HepG2 (cell line): ENCODE data around the gene TXNDC11. TPM values are rescaled to one million over a fixed set of nuclear protein-coding genes. Genes with fewer than 3 reads are reported as not detected.

Experiments
- GMEB2 ChIP-seq: IDR thresholded peaks from 2 replicates; pipeline ENCODE4 v1.6.1; 2016; ENCODE audit warnings: missing biosample characterization, missing genetic modification reagents, low read depth
- HOXA5 ChIP-seq: sonication (generic); formaldehyde crosslinking; IDR thresholded peaks from 2 replicates; pipeline ENCODE4 v1.4.0; 2020; ENCODE audit warnings: missing genetic modification reagents
- NONO ChIP-seq, 2 experiments: fragments of 450-650 bp in 1 of 2; sonication (generic) in 1 of 2; formaldehyde crosslinking in 1 of 2; IDR thresholded peaks in 1 of 2; conservative IDR thresholded peaks in 1 of 2; 2 replicates each; pipeline versions ENCODE4 v1.6.1 to v1.8.0; 2017 to 2022; ENCODE audit warnings: mild to moderate bottlenecking in 1 of 2, missing genetic modification reagents in 1 of 2, moderate library complexity in 1 of 2
- PAX8 ChIP-seq: sonication (generic); formaldehyde crosslinking; IDR thresholded peaks from 2 replicates; pipeline ENCODE4 v1.8.0; 2022; ENCODE audit warnings: mild to moderate bottlenecking, missing genetic modification reagents, borderline replicate concordance
- RFX3 ChIP-seq: IDR thresholded peaks from 2 replicates; pipeline ENCODE4 v1.6.1; 2016; ENCODE audit warnings: missing biosample characterization, missing genetic modification reagents
- TFE3 ChIP-seq: IDR thresholded peaks from 2 replicates; pipeline ENCODE4 v1.6.1; 2016
- ZBTB44 ChIP-seq: sonication (generic); formaldehyde crosslinking; IDR thresholded peaks from 2 replicates; pipeline ENCODE4 v1.4.0; 2020; ENCODE audit warnings: missing genetic modification reagents
- ZNF235 ChIP-seq: sonication (generic); formaldehyde crosslinking; IDR thresholded peaks from 2 replicates; pipeline ENCODE4 v1.8.1; 2023; ENCODE audit warnings: mild to moderate bottlenecking, missing genetic modification reagents, borderline replicate concordance
- ZNF329 ChIP-seq: sonication (generic); formaldehyde crosslinking; IDR thresholded peaks from 2 replicates; pipeline ENCODE4 v1.9.0; 2021; ENCODE audit warnings: low read depth, mild to moderate bottlenecking, missing genetic modification reagents
- ZNF407 ChIP-seq: sonication (generic); formaldehyde crosslinking; IDR thresholded peaks from one replicate; pipeline ENCODE4 v1.5.1; 2020; ENCODE audit warnings: mild to moderate bottlenecking, missing genetic modification reagents; ENCODE audit errors: not compliant biosample characterization
- ZNF547 ChIP-seq: sonication (generic); formaldehyde crosslinking; IDR thresholded peaks from 2 replicates; pipeline ENCODE4 v1.5.1; 2020; ENCODE audit warnings: mild to moderate bottlenecking, missing genetic modification reagents
- ZNF614 ChIP-seq: IDR thresholded peaks from 2 replicates; pipeline ENCODE4 v1.6.1; 2018; ENCODE audit warnings: missing biosample characterization, missing genetic modification reagents, inconsistent platforms, borderline replicate concordance
- ZSCAN21 ChIP-seq: sonication (generic); formaldehyde crosslinking; IDR thresholded peaks from 2 replicates; pipeline ENCODE4 v1.8.0; 2022; ENCODE audit warnings: mild to moderate bottlenecking, missing genetic modification reagents, moderate library complexity, borderline replicate concordance
- polyA plus RNA-seq, 8 experiments: library from polyadenylated mRNA; depleted of rRNA in 3 of 8; stranded (reverse) in 7 of 8; unstranded in 1 of 8; fragments of >200 nt; fragmentation: Illumina TruSeq in 4 of 8; extraction: Trizol in 4 of 8; gene quantifications; 2 replicates each; pipeline versions ENCODE4 v1.2.1 to v1.2.3, GENCODE V29; 2011 to 2016; ENCODE audit warnings: low read depth in 4 of 8, missing spikeins in 1 of 8, mixed read lengths in 1 of 8; ENCODE audit not compliant: insufficient read depth in 1 of 8
- total RNA-seq, 5 experiments: library from RNA; depleted of rRNA; stranded (reverse); fragments of >200 nt; fragmentation: Illumina TruSeq; extraction: Trizol; gene quantifications; 2 replicates each; pipeline ENCODE4 v1.2.3, GENCODE V29; 2016; ENCODE audit warnings: low read depth in 1 of 5

TXNDC11 gene
- total and polyA plus RNA-seq, 2 of the 13 experiments (the other 11 are each of a cell fraction or from before 2014, with no cell fraction given) = 74.9 to 123 TPM

GRCh38 chr16:11748404-11749254, 6.0 kb upstream of the TXNDC11 start (continued):
- TF ChIP-seq ZNF407 = no peak
- TF ChIP-seq ZSCAN21 (CRISPR knock-in tag) = peak; percentile 71; the same call in 1 of the 2 replicates
- peak; percentile 88 for TF ChIP-seq HOXA5
- TF ChIP-seq ZNF235 (CRISPR knock-in tag) = no peak
- no peak for TF ChIP-seq NONO (IDR thresholded peaks at IDR 0.05)
- TF ChIP-seq NONO (CRISPR knock-in tag; conservative IDR thresholded peaks at IDR 0.05) = peak; percentile 68; the same call in 1 of the 2 replicates
- no peak for TF ChIP-seq ZNF547 (CRISPR knock-in tag)
- peak; percentile 20; the same call in 1 of the 2 replicates for TF ChIP-seq GMEB2
- peak; percentile 81 for TF ChIP-seq TFE3
- no peak for TF ChIP-seq ZBTB44
- TF ChIP-seq PAX8 (CRISPR knock-in tag) = 0 out of 2 replicates have a peak, but pooled peaks have one; percentile 3
- no peak for TF ChIP-seq ZNF329 (CRISPR knock-in tag)
- no peak for TF ChIP-seq RFX3 (CRISPR knock-in tag)
- TF ChIP-seq ZNF614 (CRISPR knock-in tag) = peak; percentile 76
